Suppressor macrophage (primary cell): ENCODE measurements around the gene TMSB10.
"Not testable (repeated sequence)": the region's sequence is repeated elsewhere in the genome, so short reads cannot be mapped to it uniquely, and the experiment has no call there.

Experiments used
- DNase-seq, 4 experiments: peaks; one replicate each; pipeline ENCODE4 v3.0.0-alpha.2; 2020 to 2022

Gene TMSB10

DNA sequence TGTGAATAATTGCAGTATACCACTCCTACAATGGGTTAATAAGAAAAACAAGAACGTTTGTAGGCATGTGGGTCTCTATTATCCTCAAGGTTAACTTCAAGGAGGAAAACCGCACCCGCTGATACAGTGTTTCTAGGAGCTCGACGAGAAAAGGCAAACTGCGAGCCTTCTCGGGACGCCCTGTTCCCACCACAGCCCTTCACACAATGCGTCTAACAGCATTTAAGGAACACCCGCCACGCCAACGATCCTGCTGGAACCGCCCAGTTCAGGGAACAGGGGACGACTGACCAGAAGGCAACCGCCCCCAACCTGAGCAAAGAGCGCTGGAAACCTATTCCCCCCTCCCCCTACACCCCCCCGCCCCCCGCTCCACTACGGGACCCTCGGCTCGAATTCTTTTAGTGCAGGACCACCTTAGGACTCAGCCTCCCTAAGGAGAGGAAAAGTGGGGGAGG, 710 bp upstream of the TMSB10 start:
- peak; percentile 81 to 87 (median 86) for DNase-seq

DNA sequence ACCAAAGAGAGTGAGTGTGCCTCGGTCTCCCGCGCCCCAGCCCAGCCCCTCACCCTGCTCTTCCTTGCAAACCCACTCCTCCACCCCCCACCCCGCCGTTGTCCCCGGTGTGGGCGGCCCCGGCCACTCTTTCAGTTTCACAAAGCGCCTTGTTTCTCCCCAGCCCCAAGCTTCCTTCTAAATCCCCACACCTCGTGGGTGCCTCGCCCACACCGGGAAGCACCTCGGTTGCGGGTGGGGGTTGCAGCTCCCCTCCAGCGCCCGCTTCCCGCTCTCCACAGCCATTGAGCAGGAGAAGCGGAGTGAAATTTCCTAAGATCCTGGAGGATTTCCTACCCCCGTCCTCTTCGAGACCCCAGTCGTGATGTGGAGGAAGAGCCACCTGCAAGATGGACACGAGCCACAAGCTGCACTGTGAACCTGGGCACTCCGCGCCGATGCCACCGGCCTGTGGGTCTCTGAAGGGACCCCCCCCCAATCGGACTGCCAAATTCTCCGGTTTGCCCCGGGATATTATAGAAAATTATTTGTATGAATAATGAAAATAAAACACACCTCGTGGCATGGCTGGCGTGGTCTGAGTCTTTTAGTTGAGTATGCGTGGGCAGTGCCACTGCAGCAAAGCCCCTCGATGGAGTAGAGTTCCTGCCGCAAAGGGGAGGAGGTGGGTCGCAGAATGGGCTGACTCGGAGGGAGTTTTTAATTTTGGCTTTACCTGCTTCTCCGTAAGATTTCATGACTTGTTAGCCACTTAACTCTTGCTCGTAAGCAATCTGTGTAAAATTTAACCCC, 848 bp downstream of the TMSB10 start:
- peak; percentile 68 to 88 (median 80) for DNase-seq

DNA sequence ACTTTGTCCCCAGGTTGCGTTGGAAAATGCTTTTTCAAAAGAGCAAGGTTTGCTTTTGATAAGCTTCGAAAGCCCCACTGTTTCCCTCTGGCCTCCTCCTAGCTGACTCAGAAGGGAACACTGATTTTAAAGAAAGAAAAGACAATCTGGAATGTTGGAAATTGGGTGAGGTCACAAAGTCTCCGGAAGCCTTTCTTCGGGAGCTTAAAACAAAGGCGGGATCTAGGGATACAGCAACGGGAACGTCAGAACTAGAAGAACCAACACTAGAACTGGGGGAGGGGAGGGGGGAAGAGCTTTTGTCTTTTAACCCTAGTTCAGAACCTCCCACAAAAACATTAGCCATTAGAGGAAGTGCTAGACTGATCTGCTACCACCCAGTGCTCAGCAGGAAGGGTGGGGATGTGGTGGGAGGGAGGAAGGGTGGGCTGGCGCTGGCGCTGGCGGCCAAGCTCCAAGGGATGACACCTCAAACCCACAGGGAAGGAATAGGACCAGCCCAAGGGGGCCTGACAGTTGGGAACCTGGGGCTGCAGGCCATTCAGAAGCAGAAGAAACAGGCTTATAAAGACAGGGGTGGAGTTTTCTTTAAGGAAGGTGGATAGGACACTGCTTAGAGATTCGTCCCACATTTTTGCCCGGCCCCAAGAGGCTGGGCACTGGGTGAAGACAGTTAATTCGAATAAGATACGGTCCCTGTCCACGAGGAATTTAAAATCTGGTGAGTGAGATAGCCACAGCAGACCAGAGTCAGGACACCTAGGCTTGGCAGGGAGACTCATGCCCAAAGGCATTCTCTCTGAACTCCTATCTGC, 1.7 kb downstream of the TMSB10 start:
- DNase-seq = peak; percentile 86 to 94 (median 93)

DNA sequence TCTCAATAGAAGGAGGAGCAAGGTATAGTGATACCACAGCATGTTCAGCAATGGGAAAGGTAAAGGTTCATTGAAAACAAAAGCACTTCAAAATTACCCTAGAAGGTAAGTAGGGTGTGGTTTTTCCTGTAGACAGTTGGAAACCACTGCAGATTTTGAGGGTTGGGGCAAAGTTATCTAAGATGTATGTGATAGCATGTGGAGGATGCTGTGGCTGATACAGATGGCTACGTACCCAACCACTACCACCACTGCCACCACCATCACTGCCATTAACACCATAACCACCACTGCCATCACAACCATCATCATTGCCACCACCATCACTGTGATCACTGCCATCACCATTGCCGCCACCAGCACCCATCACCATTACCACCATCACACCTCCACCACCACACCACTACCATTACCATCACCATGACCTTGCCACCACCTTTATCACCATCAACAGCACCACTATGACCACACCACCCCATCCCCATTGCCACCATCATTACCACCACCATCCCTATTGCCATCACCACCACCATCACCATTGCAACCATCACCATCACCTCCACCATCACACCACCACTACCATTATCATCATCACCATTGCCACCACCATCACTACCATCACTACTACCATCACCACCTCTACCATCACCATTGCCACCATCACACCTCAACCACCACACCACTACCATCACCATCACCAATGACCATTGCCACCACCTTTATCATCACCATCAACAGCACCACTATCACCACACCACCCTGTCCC, 3.7 kb downstream of the TMSB10 start:
- DNase-seq = no peak

DNA sequence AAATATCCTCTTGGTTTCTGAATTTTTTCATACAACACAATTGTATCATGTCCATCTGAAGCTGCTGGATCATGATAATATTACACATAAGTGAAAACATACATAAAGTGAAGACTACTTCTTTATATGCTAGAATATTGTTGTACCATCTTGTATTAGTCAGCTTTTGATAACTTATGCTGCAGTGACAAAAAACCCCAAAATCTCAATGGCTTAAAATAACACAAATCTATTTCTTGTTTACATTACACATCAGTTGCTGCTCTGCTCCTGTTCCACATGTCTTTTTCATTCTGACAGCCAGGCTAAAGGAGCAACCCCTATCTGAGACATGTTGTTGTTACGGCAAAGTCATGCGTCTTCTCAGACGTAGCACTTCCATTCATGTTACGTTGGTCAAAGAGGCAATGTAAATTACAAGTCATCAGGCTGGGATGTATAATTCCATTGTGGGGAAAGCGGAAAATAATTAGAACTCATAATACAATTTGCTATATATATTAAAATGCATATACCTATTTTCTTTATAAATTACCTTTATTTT, 5.8 kb downstream of the TMSB10 start:
- no peak for DNase-seq

DNA sequence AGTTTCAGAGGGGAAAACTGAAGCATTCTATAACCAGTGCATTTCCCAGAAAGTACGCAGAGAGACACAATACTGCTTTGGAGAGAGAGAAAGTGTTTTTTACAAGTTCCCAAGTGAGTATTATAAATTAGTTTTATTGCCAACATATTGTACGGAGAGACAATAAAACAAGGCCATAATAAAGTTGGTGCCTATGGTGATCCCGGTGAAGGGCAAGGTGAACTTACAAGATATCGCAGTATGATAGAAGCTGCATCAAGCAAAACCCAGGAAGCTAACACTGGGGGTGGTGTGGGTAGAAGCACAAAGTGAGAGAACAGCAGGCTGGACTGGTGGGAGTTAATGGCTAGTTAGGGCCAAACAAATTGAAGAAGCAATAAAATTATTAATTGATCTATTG, 7.5 kb downstream of the TMSB10 start:
- no peak for DNase-seq

DNA sequence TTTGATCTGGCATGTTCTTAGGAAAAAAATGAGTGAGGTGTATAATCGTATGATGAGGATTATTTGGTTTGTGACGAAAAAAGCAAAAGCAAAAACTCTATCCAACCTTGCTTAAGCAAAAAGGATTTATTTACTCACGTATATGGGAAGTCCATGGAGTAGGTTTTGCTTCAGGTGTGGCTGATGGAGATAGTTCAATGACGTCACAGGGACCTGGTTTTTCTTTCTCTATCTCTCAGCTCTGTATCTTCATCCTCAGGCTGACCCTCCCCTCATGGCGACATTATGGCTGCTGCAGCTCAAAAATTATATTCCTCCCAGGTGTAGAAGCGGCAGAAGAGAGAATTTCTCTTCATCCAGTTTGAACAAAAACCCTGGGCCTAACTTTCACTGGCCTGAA, 8.9 kb downstream of the TMSB10 start:
- DNase-seq = no peak

DNA sequence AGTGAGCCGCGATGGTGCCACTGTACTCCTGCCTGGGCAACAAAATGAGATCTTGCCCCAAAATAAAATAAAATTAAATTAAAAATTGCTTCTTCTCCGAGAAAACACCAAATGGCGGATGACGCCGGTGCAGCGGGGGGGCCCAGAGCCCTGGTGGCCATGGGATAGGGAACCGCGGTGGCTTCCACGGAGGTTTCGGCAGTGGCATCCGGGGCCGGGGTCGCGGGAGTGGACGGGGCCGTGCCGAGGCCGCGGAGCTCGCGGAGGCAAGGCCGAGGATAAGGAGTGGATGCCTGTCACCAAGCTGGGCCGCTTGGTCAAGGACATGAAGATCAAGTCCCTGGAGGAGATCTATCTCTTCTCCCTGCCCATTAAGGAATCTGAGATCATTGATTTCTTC, 10.2 kb downstream of the TMSB10 start:
- DNase-seq = not testable (repeated sequence)

DNA sequence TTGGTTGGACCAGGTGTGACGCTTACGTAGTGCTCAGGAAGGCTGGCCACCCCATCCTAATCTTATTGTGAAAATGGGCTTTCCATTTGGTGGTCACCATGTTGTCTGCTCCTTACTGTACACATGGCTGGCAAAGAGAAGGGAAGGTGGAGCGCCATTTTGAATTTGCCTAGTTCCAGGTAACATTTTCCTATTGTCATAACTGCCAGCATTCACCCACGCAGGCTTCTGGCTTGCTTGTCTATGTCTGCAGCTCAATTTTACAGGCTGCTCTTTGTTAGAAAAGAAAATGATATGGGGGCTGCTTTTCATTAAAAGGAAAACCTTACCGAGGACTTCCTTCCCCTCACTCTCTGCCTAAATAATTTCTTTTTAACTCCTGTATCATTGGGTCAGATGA, 12.4 kb downstream of the TMSB10 start:
- DNase-seq = not testable (repeated sequence)

DNA sequence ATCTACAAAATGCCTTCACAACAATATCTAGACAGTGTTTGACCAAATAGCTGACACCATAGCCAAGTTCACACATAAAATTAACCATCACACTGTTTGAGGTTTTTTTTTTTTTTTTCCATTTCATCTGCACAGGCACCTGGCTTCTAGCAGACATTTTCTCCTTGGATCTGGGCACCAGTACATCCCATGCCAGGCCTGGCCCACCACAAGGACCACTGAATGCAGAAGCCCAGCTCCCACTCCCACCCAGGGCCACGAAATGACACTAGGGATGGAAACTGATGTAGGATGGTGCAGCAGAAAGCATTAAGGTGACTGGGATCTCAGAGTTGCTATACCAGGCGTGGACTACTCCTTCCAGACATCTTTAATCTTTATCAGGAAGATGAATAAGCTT, 13.0 kb downstream of the TMSB10 start:
- DNase-seq = no peak

DNA sequence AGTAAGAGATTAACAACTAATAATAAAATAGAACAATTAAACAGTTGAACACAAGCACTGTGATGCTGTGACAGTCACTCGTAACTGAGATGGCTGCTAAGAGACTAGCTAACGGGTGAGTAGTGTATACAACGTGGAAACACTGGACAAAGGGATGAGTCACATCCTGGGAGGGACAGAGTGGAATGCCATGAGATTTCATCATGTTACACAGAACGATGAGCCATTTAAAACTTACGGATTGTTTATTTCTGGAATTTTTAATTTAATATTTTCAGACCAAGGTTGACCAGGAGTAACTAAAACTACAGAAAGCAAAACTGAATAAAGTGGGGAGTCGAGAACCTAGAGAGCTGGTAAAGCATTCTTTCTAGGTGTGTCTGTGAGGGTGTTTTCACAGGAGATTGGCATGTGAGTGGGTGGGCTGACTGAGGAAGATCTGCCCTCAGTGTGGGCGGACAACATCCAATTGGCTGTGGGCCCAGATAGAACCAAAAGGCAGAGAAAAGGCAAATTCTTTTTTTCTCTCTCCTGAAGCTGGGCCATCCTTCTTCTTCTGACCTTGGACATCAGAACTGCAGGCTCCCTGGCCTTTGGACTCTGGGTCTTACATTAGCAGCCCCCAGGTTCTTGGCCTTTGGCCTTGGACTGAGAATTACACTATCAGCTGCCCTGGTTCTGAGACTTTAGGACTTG, 14.6 kb downstream of the TMSB10 start:
- DNase-seq = peak; percentile 72 to 91 (median 86)

DNA sequence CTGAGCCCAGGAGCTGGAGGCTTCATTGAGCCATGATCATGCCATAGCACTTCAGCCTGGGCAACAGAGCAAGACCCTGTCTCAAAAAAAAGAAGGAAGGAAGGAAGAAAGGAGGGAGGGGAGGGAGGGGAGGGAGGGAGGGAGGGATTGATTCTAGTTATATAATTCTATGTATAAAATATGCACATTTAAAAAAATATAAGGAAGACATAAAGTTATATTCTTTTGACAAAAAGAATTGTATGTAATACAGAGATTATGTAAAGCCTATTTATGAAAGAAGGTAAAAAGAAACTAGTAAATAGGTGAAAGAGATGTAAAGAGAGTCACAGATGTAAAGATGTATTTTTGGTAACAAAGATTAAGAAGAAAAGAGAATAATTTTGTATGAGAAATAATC, 17.6 kb downstream of the TMSB10 start:
- no peak for DNase-seq

DNA sequence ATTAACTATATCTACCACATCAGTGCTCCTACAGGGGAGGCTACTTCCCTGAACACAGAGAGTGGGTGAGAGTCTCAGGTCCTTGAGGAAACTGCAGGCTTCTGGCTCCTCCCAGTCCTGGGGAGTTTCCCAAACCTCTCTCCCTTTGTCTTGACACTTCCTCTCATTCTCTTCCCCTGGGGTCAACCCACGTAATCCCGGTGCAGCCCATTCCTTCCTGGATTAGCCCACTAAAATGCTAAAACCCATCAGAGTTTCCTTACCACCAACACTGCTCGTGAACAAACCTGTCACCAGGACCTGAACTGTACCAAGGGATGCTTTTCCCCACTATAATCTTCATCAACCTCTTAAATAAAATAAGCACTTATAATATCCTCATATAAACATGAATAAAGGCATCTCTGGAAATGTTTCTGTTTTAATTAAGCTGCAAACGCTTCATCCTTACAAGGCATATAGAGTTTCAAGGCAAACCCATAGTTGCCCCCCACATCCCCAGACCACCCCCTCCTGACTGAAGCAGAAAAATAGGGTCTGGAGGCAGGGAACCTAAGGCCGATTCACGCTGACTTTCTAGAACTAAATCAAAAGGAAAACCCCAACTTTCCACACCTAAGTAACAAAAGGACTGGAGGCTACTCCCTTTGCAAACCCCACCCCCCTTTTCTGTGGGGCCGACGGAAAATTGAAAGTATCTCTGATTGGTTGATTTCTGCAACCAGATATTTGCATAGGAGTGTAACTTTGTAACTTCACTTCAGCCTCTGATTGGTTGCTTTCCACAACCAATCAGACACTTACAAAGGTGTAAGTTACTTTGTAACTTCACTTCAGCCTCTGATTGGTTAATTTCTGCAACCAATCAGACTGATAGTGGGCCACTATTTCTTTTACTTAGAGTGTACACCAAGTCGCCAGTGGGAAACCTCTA, 19.0 kb downstream of the TMSB10 start:
- peak; percentile 60 to 84 (median 82) for DNase-seq

DNA sequence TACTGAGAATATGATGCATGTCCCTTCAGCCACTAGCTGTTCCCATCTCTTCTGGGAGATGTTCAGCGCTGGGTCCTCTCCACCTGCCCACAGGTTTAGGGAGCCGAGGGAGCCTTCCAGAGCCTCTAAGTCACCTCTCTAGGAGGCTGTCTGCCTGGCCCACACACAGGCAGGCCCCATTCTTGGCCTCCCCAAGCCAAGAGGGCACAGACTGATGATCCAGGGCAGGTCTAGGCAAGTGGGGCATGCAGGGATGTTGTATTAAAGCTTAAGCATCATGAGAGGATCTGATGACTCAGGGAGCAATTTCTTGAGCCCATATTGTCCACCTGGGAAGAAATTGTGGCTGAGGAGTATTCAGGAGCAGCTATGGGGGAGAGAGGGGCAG, 19.9 kb downstream of the TMSB10 start:
- no peak for DNase-seq

DNA sequence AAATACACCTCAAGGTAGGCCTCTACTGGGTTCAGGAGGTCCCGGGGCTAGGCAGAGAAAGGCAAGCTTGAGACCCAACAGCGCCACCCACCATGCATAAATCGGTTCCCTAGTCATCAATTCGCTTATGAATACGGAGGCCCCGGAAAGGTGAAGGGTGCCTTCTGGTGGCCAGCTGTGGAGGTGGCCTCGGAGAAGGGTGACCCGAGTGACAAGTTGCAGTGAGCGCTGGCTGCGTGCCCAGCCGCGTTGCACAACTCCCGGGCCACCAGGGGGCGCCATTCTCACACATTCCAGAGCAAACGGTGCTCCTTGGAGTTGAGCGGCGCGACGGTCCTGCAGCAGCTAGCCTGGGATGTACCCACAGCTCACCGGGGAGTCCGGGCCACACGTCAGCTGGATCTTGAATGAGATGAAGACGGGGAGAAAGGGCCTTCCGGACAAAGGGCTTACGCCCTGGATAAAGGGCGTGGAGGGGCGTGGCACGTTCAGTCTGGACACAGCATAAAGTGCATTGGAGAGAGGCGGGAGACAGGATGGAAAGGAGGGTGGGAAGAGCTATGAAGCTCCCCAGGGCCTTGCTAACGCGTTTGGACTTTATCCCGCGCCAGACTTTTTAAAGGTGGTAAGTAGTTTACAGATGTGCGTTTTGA, 20.4 kb downstream of the TMSB10 start:
- DNase-seq = peak; percentile 97 to 99 (median 98)

DNA sequence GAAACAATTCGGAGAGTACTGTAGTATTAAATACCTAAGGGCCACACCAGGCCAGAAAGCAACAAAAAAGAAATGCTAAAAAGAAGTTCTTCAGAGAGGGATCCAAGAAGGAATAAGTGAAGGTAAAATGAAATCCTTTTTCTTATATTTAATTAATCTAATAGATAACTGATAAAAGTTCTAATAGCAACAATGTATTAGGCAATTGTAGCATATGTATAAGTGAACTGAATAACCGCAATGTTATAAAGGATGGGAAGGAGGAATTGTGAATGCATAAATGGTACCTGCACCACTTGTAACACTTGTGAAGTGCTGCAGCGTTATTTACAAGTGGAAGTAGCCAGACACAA, 21.8 kb downstream of the TMSB10 start:
- no peak for DNase-seq

DNA sequence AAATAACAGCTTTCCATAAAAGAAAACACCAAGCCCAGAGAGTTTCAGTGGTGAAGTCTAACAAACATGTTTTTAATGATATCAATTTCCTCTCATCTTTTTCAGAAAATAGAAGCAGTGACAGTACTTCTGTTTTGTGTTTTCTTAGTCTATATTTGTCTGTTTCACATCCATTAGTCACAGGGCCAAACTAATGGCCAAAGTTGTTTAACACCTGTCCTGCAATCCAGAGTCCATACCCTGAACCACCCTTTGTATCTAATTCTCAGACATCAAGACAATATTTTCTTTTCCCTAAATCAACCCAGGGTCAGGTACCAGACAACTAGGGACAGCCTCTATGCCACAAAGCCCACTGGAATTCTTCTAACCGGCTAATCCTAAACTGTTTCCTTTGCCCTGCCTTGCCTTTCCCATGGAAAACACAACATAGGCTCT, 25.9 kb downstream of the TMSB10 start:
- DNase-seq = no peak

DNA sequence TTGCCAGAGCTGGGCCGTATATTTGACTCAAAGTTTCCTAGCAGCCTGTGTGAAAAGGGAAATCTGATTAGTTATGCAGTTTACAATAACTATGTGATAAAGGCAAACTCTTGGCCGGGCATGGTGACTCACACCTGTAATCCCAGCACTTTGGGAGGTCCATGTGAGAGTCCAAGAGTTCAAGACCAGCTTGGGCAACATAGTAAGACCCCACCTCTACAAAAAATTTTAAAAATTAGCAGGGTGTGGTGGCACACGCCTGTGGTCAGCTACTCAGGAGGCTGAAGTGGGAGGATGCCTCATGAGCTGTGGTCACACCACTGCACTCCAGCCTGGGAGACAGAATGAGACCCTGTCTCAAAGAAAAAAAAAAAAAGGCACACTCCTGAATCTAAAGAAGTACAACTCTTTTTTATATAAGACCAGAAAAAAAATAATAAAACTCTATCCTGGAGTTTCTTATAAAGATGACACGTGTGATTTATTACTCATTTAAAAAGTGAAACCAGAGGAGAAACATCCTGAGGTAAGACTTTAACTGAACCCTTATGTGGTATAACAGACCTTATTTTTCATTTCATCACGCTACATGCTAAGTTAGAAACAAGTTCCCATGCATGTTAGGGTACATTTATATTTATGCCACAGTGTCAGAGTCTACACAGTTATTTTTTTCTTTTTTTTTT, 32.9 kb downstream of the TMSB10 start:
- no peak for DNase-seq

DNA sequence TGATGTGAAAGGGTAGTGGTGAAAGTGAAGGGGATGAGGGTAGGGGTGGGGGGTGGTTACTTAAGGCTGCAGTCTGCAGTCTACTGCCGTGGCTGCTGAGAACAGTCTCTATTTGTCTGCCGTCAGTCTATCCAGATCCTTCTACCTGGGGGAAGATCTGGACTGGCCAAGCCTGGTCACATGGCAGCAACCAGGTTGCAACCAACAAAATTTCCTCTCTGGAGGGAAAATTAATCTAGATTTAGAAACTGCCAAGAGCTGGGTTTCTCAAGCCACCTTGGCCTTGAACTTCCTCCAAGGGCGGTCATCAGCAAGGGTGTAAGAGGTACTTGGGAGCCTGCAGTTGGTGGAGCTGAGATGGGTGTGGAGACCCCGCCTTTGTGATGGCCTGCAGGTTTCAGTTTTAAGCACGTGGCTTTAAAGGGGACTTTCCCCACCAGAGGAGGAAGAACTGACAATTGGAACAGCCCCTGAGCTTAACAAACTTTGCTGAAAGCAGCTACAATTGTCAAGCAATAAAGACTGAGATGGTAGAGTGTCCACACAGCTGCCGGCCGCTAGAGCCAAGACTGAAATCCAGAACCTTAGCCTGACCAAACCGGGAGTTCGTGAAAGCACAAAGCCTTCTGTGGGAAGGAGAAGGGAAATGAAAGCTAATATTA, 34.1 kb downstream of the TMSB10 start:
- DNase-seq = peak; percentile 67 to 84 (median 82)
